Measurements from ENCODE around the gene CYP4V2.

DNA sequence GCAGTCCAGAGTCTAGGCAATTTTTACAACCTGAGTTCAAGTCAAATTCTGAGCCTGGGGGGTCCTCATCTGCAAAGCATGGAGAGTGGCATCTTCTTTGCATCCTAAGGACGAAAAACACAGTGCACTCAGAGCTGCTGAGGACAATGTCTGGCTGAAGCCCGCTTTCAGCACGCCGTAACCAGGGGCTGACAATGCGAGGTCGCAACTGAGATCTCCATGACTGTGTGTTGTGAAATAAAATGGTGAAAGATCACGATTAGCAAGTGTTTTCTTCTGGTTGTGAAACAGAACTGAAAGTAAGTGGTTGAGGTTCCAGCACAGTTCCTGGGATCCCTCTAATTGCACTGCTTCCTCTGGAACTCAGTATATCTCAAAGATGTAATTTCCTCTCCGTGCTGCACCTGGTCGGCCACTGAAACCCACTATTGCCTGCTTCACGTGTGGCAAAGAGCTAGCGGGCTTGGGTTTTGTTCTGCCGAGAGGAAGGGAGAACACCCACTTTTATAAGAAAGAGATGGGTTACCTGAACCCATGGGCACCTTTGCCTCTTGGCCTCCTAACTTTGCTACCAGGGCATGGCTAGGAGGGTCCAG is 66.9 kb downstream of the CYP4V2 start:
- TF ChIP-seq, protein P1, sequence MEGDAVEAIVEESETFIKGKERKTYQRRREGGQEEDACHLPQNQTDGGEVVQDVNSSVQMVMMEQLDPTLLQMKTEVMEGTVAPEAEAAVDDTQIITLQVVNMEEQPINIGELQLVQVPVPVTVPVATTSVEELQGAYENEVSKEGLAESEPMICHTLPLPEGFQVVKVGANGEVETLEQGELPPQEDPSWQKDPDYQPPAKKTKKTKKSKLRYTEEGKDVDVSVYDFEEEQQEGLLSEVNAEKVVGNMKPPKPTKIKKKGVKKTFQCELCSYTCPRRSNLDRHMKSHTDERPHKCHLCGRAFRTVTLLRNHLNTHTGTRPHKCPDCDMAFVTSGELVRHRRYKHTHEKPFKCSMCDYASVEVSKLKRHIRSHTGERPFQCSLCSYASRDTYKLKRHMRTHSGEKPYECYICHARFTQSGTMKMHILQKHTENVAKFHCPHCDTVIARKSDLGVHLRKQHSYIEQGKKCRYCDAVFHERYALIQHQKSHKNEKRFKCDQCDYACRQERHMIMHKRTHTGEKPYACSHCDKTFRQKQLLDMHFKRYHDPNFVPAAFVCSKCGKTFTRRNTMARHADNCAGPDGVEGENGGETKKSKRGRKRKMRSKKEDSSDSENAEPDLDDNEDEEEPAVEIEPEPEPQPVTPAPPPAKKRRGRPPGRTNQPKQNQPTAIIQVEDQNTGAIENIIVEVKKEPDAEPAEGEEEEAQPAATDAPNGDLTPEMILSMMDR (IDR thresholded peaks at IDR 0.05) = no peak
- TF ChIP-seq POLR2A (IDR thresholded peaks at IDR 0.05) = no peak

Measured in esophagus squamous epithelium (tissue), 4 donors.